Fibroblast of the aortic adventitia (primary cell): ENCODE data around the gene CSF1. TPM values are rescaled to one million over a fixed set of nuclear protein-coding genes. Genes with fewer than 3 reads are reported as not detected.

Experiments
- DNase-seq: peaks from one replicate; pipeline ENCODE4 v3.0.0-alpha.2; 2010; ENCODE audit warnings: low read depth
- H3K4me3 ChIP-seq: 2 replicates; pipeline ENCODE4 v1.5.1; 2011; ENCODE audit warnings: low read depth, mild to moderate bottlenecking, control low read depth, low read length, moderate library complexity
- total RNA-seq: library from RNA; depleted of rRNA; stranded (reverse); fragments of >200 nt; gene quantifications from 2 replicates; pipeline ENCODE4 v1.2.3, GENCODE V29; 2012; ENCODE audit warnings: low replicate concordance
- TF ChIP-seq, protein P1 (sequence below): IDR thresholded peaks from 2 replicates; pipeline ENCODE4 v1.5.1; 2011; ENCODE audit warnings: mild to moderate bottlenecking, low read length, control low read depth, inconsistent platforms; ENCODE audit not compliant: insufficient read depth

CSF1 gene
- total RNA-seq, 1 donor, result 61.9 TPM

DNA sequence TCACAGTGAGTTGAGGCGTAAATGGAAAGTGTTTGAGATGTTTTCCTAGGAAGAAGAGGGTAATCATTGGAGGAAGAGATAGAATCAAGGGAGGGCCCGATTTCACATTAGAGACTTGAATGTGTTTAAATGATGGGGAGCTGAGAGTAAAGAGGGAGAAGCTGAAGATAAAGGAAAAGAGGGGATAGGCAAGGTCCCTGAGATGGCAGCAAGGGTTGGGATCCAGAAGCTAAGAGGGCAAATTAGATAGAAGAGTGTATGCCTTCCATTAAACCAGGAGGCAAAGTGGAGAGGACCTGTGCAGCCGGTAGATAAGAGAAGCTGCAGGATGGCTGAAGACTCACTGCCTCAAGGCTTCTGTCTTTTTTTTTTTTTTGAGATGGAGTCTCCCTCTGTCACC is 21.6 kb upstream of the CSF1 start:
- DNase-seq, result no peak
- TF ChIP-seq, protein P1, sequence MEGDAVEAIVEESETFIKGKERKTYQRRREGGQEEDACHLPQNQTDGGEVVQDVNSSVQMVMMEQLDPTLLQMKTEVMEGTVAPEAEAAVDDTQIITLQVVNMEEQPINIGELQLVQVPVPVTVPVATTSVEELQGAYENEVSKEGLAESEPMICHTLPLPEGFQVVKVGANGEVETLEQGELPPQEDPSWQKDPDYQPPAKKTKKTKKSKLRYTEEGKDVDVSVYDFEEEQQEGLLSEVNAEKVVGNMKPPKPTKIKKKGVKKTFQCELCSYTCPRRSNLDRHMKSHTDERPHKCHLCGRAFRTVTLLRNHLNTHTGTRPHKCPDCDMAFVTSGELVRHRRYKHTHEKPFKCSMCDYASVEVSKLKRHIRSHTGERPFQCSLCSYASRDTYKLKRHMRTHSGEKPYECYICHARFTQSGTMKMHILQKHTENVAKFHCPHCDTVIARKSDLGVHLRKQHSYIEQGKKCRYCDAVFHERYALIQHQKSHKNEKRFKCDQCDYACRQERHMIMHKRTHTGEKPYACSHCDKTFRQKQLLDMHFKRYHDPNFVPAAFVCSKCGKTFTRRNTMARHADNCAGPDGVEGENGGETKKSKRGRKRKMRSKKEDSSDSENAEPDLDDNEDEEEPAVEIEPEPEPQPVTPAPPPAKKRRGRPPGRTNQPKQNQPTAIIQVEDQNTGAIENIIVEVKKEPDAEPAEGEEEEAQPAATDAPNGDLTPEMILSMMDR, result no peak
- H3K4me3 ChIP-seq, result no peak overlapping the region

DNA sequence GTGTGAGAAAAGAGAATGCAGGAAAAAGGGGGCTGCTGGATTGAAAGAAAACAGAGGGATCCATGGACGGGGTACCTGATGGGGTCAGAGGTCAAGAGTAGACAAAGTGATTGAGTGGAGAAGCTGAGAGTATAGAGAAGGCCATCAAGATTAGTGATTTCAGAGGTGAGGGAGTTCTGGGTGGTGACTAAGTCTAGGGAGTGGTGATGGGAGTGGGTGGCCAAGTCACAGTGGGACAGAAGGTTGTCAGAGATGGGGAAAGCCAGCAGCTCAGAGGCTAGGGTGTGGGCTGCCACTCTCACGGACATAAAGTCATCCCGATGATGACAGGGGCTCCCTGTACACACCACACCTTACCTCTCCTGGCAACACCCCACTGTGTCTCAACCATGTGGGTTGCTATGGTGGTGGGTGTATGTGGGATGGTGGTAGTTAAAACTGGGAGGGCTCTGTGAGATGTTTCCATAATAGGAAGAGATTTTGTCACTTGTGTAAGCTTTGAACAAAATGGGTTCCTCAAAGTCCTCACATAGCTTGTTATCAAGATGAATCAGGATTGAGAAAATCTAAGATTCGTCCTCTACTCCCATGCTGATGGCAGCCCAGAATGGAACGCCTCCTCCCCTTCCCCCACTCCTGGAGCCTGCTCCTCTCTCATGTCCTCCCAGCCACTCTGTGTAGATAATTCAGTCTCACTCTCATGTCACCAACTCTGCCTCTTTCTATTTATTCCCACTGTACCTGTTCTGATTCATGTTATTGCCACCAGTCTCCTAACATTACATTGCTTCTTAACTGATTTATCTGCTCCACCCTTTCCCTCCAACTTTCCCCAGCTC is 20.3 kb upstream of the CSF1 start:
- TF ChIP-seq, protein P1, result no peak
- no peak overlapping the region for H3K4me3 ChIP-seq
- DNase-seq, result no peak

DNA sequence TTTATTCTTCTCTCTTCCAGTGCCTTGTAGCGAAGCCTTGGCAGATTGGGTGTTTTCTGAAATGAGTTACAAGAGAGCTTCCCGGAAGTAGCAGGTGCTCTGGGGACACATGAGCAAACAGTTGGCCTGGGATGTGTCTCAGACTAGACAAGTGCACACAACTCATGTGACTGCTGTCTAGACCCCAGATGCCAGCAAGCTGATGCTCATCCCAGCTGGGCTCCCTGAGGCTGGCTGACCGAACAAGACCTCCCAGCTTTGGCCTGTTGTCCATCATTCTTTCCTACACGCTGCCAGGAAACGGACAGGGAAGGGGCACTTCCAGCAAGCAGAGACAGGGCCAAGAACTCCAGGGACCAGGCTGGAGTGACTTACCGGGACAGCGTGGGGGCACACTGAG is 18.7 kb upstream of the CSF1 start:
- DNase-seq, result no peak
- H3K4me3 ChIP-seq, result no peak overlapping the region
- TF ChIP-seq, protein P1, result no peak

DNA sequence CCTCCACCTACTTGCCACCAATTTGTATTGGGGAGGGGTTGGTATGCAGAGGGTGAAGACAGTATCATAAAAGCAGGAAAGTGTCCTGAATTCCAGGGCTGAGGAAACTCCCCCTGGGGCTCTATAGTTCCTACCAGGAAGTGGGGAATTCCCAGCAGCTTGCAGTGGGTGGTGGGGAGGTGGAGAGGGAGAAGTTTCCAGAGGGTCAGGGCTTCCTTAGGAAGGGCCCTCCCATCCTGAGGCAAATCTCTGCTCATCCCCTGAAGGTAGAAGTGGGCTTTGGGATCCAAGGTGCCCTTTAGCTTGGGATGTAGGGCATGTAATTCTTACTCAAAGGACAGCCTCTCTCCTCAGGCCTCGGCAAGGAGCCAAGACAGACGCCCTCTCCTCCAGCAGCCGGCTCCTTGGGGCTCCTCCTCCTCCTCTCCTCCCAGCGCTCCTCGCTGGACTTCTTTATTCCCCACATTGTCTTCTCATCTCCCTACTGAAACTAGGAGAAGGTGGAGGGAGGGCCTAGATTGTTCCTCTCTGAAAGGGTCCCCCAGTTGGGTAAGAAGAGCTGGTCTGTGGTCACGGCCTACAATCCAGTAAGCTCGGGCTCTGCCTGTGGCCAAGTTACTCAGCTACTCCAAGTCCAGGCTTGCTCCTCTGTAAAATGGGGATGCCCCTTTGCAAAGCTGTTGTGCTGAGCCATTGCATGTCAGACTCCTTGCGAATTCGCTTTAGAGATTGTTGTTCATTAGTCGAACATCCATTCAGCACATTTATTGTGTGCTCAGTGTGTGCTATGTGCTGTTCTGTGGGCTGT is 17.9 kb upstream of the CSF1 start:
- TF ChIP-seq, protein P1, result no peak
- peak; percentile 49 for DNase-seq
- no peak overlapping the region for H3K4me3 ChIP-seq

DNA sequence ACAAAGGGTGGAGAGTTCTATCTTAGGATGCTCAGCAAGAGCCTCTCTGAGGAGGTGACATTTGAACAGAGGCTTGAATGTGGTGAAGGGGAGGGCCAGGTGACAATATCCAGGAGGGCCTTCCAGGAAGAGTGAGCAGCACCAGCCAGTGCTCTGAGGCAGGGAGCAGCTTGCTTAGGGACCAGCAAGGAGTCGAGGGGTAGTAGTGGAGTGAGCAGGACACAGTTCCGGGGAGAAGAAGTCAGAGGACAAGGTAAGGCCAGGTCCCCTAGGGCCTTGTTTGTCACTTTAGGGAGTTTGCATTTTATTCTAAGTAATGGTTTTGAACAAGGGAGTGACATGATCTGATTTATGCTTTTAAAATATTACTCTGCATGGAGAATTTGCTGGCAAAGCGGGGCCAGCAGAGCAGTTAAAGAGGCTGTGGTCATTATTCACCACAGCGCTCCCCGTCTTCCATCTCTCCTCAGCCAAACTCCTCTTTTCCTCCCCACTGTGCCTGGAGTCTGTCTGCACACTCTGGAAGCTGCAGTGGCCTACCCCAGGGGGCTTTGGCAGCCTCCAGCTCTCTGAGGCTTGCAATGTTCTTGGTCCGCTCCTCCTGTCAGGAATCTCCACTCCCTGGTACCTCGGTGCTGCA is 17.0 kb upstream of the CSF1 start:
- no peak overlapping the region for H3K4me3 ChIP-seq
- TF ChIP-seq, protein P1, result no peak
- DNase-seq, result no peak

DNA sequence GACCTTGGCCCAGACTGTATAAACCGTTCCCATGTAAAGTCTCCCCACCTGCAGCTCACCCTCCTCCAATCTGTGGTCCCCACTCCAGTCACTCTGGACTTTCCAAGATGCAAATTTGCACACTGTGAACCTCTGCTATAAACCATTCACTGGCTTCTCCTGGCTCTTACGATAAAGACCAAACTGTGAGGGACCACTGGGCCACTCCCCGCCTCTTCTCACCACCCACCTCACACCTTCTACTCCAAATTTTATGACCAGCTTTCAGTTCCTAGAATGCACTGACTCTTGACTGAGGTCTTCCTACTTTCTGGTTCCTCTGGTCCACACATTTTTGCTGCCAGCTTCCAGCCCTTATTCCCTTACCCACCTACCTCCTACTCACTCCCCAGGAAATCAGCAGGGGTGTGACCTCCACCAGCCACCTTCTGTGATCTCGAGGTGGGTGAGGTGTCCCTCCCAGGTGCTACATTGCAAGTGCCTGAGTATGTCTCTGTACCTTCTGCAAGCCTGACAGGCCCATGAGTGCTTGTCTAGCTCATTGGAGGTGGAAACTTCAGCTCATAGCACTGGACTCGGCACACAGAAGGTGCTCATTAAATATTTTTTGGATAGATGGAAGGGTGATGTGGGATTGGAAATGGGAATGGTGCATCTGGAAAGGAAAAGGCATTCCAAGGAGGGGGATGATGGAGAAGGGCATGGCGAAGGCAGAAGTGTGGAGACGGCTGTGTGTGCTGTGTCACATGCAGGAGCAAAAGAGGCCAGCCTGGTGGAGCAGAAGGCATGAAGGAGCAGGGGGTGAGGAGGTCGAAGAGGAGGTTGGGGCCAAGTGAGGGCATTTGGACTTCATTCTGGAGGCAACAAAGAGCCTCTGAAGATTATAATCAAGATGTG is 15.6 kb upstream of the CSF1 start:
- TF ChIP-seq, protein P1, result no peak
- DNase-seq, result no peak
- no peak overlapping the region for H3K4me3 ChIP-seq
